ENCODE measurements around the gene CYTH3. TPM values are rescaled to one million over a fixed set of nuclear protein-coding genes. Genes with fewer than 3 reads are reported as not detected.

CYTH3 gene
- total and polyA plus RNA-seq, 2 of the 13 experiments (the other 11 are each of a cell fraction or from before 2014, with no cell fraction given), result 3.1 to 3.8 TPM

DNA sequence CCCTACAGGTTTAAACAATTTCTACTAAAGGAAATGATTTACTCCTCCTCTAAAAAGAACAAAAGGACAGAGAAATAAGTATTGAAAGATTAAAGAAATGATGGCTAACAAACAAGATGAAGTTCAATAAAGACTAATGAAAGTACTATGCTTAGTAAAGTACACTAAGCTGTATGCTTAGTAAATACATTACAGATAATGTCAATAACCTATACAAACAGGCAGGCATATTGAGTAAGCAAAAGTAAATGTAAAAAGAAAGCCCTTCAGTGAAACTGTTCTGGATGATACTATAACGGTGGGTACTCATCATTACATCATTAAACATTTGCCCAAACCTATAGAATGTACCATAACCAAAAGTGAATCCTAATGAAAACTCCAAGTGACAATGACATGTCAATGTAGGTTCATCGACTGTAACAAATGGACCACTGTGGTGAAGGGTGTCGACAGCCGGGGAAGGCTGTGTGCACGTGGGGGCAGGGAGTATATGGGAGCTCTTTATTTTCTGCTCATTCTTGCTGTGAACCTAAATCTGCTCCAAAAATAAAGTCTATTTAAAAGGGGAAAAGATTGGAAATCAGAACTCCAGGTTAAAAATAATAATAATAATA, 34.0 kb downstream of the CYTH3 start (continued):
- TF ChIP-seq, protein P1, sequence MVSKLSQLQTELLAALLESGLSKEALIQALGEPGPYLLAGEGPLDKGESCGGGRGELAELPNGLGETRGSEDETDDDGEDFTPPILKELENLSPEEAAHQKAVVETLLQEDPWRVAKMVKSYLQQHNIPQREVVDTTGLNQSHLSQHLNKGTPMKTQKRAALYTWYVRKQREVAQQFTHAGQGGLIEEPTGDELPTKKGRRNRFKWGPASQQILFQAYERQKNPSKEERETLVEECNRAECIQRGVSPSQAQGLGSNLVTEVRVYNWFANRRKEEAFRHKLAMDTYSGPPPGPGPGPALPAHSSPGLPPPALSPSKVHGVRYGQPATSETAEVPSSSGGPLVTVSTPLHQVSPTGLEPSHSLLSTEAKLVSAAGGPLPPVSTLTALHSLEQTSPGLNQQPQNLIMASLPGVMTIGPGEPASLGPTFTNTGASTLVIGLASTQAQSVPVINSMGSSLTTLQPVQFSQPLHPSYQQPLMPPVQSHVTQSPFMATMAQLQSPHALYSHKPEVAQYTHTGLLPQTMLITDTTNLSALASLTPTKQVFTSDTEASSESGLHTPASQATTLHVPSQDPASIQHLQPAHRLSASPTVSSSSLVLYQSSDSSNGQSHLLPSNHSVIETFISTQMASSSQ (IDR thresholded peaks at IDR 0.05; ENCODE audit: low read depth), result no peak
- TF ChIP-seq, protein P1 (CRISPR knock-in tag; IDR thresholded peaks at IDR 0.05; ENCODE audit: borderline replicate concordance), result no peak; the same call in 1 of the 2 replicates
- no peak for TF ChIP-seq KDM2A (CRISPR knock-in tag; IDR thresholded peaks at IDR 0.05; ENCODE audit: borderline replicate concordance, low read depth)
- no peak for TF ChIP-seq ZNF468 (CRISPR knock-in tag; IDR thresholded peaks at IDR 0.05)
- no peak for TF ChIP-seq CENPX (CRISPR knock-in tag; IDR thresholded peaks at IDR 0.05)
- TF ChIP-seq, protein P2, sequence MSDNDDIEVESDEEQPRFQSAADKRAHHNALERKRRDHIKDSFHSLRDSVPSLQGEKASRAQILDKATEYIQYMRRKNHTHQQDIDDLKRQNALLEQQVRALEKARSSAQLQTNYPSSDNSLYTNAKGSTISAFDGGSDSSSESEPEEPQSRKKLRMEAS (IDR thresholded peaks at IDR 0.05), result peak; percentile 34; the same call in 1 of the 2 replicates
- no peak for TF ChIP-seq MXI1 (IDR thresholded peaks at IDR 0.05; ENCODE audit: borderline replicate concordance, low read depth, low read length)
- TF ChIP-seq TERF1 (CRISPR knock-in tag; IDR thresholded peaks at IDR 0.05), result no peak
- TF ChIP-seq ZBTB10 (CRISPR knock-in tag; IDR thresholded peaks at IDR 0.05; ENCODE audit: borderline replicate concordance), result no peak
- no peak for TF ChIP-seq ZNF510 (CRISPR knock-in tag; IDR thresholded peaks at IDR 0.05; ENCODE audit: low read depth)
- TF ChIP-seq RNF2 (conservative IDR thresholded peaks at IDR 0.05; ENCODE audit: low read depth), result peak; percentile 89
- no peak for TF ChIP-seq POLR2AphosphoS2 (IDR thresholded peaks at IDR 0.05; ENCODE audit: low read depth, low read length)
- no peak for TF ChIP-seq ZNF44 (CRISPR knock-in tag; IDR thresholded peaks at IDR 0.05)
- TF ChIP-seq CAMTA2 (CRISPR knock-in tag; IDR thresholded peaks at IDR 0.05; ENCODE audit: borderline replicate concordance), result no peak
- no peak for TF ChIP-seq ZNF678 (CRISPR knock-in tag; IDR thresholded peaks at IDR 0.05)
- no peak for TF ChIP-seq KDM4B (CRISPR knock-in tag; IDR thresholded peaks at IDR 0.05)
- TF ChIP-seq GABPB1 (CRISPR knock-in tag; IDR thresholded peaks at IDR 0.05), result no peak
